DND-41 (cell line): Measurements from ENCODE around the gene ZNF621.

Experiments
- ATAC-seq: fragments of 200-7000 bp; cut with Tn5 transposase; 3 replicates; pipeline ENCODE4 v1.9.1; 2021; ENCODE audit warnings: low read depth; ENCODE audit not compliant: insufficient read depth
- DNase-seq: peaks from one replicate; pipeline ENCODE4 v3.0.0-alpha.2; 2020
- H2AFZ ChIP-seq: 2 replicates; pipeline ENCODE4 v1.6.0; 2012; ENCODE audit warnings: low read depth, low read length
- H3K27ac ChIP-seq: 2 replicates; pipeline ENCODE4 v1.5.1; 2012; ENCODE audit warnings: low read length, inconsistent platforms
- H3K27me3 ChIP-seq: fragments of 200-600 bp; sonication (generic); 2 replicates; pipeline ENCODE4 v1.6.0; 2012; ENCODE audit warnings: low read length, mild to moderate bottlenecking, inconsistent platforms; ENCODE audit not compliant: insufficient read depth, poor library complexity
- H3K36me3 ChIP-seq: 2 replicates; pipeline ENCODE4 v1.5.1; 2012; ENCODE audit warnings: low read length, inconsistent platforms; ENCODE audit not compliant: insufficient read depth
- H3K4me1 ChIP-seq: 2 replicates; pipeline ENCODE4 v1.5.1; 2012; ENCODE audit warnings: mild to moderate bottlenecking, low read length; ENCODE audit not compliant: insufficient read depth
- H3K4me2 ChIP-seq: 2 replicates; pipeline ENCODE4 v1.6.0; 2012; ENCODE audit warnings: mild to moderate bottlenecking, moderate library complexity, low read length, inconsistent platforms; ENCODE audit not compliant: insufficient read depth
- H3K4me3 ChIP-seq, 2 experiments: fragments of 200-600 bp in 1 of 2; shearing (Covaris generic) in 1 of 2; 2 replicates each; pipeline ENCODE4 v1.5.1; 2012 to 2016; ENCODE audit warnings: inconsistent platforms in 2 of 2, low read length in 2 of 2, mild to moderate bottlenecking in 2 of 2, low read depth in 1 of 2, moderate library complexity in 1 of 2
- H3K79me2 ChIP-seq: 2 replicates; pipeline ENCODE4 v1.6.0; 2012; ENCODE audit warnings: low read length, inconsistent platforms; ENCODE audit not compliant: insufficient read depth
- H3K9ac ChIP-seq: 2 replicates; pipeline ENCODE4 v1.6.0; 2012; ENCODE audit warnings: low read depth, mild to moderate bottlenecking, inconsistent platforms, low read length, moderate library complexity
- H3K9me3 ChIP-seq: 2 replicates; pipeline ENCODE4 v1.5.1; 2012; ENCODE audit warnings: low read length, moderate library complexity, mild to moderate bottlenecking, inconsistent platforms; ENCODE audit not compliant: insufficient read depth, severe bottlenecking
- H4K20me1 ChIP-seq: 2 replicates; pipeline ENCODE4 v1.6.0; 2012; ENCODE audit warnings: low read length; ENCODE audit not compliant: insufficient read depth
- EZH2 ChIP-seq: IDR thresholded peaks from 3 replicates; pipeline ENCODE4 v1.6.1; 2012; ENCODE audit warnings: borderline replicate concordance, low read depth, mild to moderate bottlenecking, moderate library complexity, low read length, inconsistent platforms; ENCODE audit not compliant: severe bottlenecking
- TF ChIP-seq, protein P1 (sequence below): IDR thresholded peaks from 2 replicates; pipeline ENCODE4 v1.5.1; 2012; ENCODE audit warnings: borderline replicate concordance, low read length, moderate library complexity, mild to moderate bottlenecking; ENCODE audit not compliant: poor library complexity, severe bottlenecking; ENCODE audit errors: extremely low read depth

ZNF621 gene

DNA sequence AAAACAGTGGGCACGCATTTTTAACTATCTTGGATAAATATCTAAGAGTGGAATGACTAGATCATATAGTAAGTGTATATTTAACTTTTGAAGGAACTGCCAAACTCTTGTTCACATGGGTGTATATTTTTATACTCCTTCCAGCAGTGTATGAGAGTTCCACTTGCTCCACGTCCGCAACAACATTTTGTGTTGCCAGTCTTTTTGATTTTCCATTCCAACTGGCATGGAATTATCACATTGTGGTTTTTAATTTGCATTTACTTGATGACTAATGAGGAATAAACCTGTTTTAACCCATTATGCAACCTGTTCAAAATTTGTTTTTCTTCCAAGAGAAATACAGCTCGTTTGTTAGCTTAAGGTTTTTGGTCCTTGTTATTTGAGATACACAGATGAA is 51.6 kb downstream of the ZNF621 start:
- Histone ChIP-seq H3K27me3 (peaks cover 6% of the 10 kb centered on the region), H3K9ac (no peak overlapping the region), H3K4me2 (no peak overlapping the region), H3K9me3 (no peaks in the 10 kb centered on the region), H4K20me1 (no peaks in the 10 kb centered on the region), H3K79me2 (no peaks in the 10 kb centered on the region), H3K4me3 (no peak overlapping the region), H3K4me1 (no peaks in the 10 kb centered on the region), H3K27ac (no peak overlapping the region), H2AFZ (no peak overlapping the region), H3K36me3 (no peaks in the 10 kb centered on the region)
- TF ChIP-seq EZH2: no peak
- TF ChIP-seq, protein P1, sequence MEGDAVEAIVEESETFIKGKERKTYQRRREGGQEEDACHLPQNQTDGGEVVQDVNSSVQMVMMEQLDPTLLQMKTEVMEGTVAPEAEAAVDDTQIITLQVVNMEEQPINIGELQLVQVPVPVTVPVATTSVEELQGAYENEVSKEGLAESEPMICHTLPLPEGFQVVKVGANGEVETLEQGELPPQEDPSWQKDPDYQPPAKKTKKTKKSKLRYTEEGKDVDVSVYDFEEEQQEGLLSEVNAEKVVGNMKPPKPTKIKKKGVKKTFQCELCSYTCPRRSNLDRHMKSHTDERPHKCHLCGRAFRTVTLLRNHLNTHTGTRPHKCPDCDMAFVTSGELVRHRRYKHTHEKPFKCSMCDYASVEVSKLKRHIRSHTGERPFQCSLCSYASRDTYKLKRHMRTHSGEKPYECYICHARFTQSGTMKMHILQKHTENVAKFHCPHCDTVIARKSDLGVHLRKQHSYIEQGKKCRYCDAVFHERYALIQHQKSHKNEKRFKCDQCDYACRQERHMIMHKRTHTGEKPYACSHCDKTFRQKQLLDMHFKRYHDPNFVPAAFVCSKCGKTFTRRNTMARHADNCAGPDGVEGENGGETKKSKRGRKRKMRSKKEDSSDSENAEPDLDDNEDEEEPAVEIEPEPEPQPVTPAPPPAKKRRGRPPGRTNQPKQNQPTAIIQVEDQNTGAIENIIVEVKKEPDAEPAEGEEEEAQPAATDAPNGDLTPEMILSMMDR: no peak
- ATAC-seq (no peak), DNase-seq (no peak)

DNA sequence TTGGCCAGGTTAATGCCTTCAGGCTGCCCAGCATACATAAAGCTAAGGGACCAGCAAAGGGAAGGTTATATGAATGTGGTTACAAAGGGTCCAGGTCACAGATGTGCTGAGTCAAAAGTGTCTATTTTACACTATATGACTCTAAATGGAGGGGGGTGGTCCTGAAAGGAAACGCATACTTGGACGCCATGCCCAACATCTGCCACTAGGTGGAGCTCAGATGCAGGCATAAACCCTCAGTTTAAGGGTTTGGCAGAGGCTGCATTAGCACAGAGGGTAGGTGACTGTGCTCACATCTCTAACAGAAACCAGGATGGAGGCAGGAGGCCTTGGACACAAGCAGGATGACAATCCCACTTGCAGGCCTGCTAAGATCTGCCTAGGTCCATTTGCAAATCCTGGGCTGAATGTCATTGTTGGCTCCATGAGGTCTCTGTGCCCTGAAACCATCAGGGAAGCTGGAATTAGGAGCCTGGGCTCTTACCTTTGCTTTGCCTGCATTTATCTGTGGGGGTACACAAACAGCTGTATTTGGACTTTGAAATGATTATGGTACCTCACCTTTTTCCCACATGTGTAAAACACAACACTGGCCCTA is 55.8 kb downstream of the ZNF621 start:
- peak; percentile 71 for DNase-seq
- TF ChIP-seq EZH2: no peak
- TF ChIP-seq, protein P1: peak; percentile 99
- peaks cover 3% of the 10 kb centered on the region for H3K27me3 ChIP-seq
- no peak overlapping the region for H3K4me3 ChIP-seq
- no peak overlapping the region for H3K4me2 ChIP-seq
- H4K20me1 ChIP-seq: no peaks in the 10 kb centered on the region
- no peaks in the 10 kb centered on the region for H3K36me3 ChIP-seq
- no peaks in the 10 kb centered on the region for H3K4me1 ChIP-seq
- no peaks in the 10 kb centered on the region for H3K9me3 ChIP-seq
- no peak overlapping the region for H3K9ac ChIP-seq
- ATAC-seq: peak; percentile 86
- no peak overlapping the region for H3K27ac ChIP-seq
- no peak overlapping the region for H2AFZ ChIP-seq
- H3K79me2 ChIP-seq: no peaks in the 10 kb centered on the region

DNA sequence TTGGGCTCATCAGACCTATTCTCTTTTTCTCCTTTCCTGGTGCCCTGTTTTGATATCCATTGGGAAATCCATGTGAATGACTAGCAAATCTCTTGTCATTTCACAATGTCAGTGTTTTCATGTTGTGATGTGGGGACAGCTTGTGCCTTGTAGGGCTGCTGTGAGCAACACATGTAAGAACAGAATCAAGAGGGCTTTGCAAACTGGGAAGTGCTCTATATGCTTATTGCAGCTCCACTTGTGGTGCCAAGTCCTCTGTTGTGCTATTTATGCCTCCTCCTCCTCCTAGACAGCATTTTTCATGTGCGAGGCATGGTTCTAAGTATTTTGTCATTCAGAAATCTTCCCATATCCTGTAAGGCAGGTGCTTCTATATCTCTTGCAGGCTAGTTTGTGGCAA is 56.4 kb downstream of the ZNF621 start:
- no peaks in the 10 kb centered on the region for H3K79me2 ChIP-seq
- no peak for TF ChIP-seq EZH2
- TF ChIP-seq, protein P1: no peak
- H4K20me1 ChIP-seq: no peaks in the 10 kb centered on the region
- H2AFZ ChIP-seq: no peak overlapping the region
- DNase-seq (no peak), ATAC-seq (no peak)
- H3K27me3 ChIP-seq: peaks cover 3% of the 10 kb centered on the region
- H3K36me3 ChIP-seq: no peaks in the 10 kb centered on the region
- no peak overlapping the region for H3K4me2 ChIP-seq
- no peaks in the 10 kb centered on the region for H3K4me1 ChIP-seq
- no peaks in the 10 kb centered on the region for H3K9me3 ChIP-seq
- H3K9ac ChIP-seq: no peak overlapping the region
- H3K27ac ChIP-seq: no peak overlapping the region
- no peak overlapping the region for H3K4me3 ChIP-seq
